Nephron progenitor cell (in vitro differentiated cells): ENCODE measurements around the gene ATF7.
A peak's percentile ranks its signal among the peaks of the same experiment; 100 is the strongest.

Source experiments
- DNase-seq: peaks from one replicate; pipeline ENCODE4 v3.0.0; 2021
- H3K27ac Mint-ChIP-seq: 2 replicates; pipeline ENCODE4 v1.8.0; 2021; ENCODE audit warnings: mild to moderate bottlenecking, moderate library complexity, mixed read lengths
- H3K27me3 Mint-ChIP-seq: 2 replicates; pipeline ENCODE4 v1.8.0; 2021; ENCODE audit warnings: mild to moderate bottlenecking, low read depth, mixed read lengths; ENCODE audit not compliant: poor library complexity
- H3K36me3 Mint-ChIP-seq: 2 replicates; pipeline ENCODE4 v1.8.0; 2021; ENCODE audit warnings: low read depth, mixed read lengths
- H3K4me1 Mint-ChIP-seq: 2 replicates; pipeline ENCODE4 v1.8.0; 2021; ENCODE audit warnings: mixed read lengths
- H3K4me3 Mint-ChIP-seq: 2 replicates; pipeline ENCODE4 v1.8.0; 2021; ENCODE audit warnings: mild to moderate bottlenecking, moderate library complexity, mixed read lengths
- H3K9me3 Mint-ChIP-seq: 2 replicates; pipeline ENCODE4 v1.8.0; 2021; ENCODE audit warnings: mild to moderate bottlenecking, moderate library complexity, mixed read lengths
- TF ChIP-seq, protein P1 (sequence below): fragments of 200-600 bp; sonication (generic); IDR thresholded peaks from 2 replicates; pipeline ENCODE4 v1.5.0; 2021; ENCODE audit warnings: antibody characterized with exemption

Gene ATF7

DNA sequence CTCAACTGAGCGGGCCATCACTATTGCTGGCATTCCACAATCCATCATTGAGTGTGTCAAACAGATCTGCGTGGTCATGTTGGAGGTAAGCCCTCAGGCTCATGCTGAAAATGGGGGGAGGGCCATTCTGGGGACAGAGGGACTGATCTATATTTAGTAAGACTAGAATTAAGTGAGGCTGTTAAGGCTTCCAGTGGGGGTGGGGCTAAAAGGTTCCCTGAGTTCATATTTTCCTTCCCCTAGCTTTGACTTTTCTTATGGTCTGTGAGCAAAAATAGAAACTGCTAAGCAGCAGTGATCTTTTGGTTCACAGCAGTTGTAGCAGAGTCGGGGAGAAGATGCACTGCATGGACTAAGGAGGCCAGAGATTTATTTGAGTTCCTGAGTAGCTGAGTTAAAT lies 165.1 kb downstream of the ATF7 start:
- Mint-ChIP-seq H3K27me3 (no peaks in the 10 kb centered on the region), H3K4me3 (no peak overlapping the region), H3K4me1 (peaks cover 48% of the 10 kb centered on the region), H3K9me3 (no peaks in the 10 kb centered on the region), H3K27ac (peak overlapping the region; percentile 14), H3K36me3 (peaks cover 77% of the 10 kb centered on the region)
- TF ChIP-seq, protein P1, sequence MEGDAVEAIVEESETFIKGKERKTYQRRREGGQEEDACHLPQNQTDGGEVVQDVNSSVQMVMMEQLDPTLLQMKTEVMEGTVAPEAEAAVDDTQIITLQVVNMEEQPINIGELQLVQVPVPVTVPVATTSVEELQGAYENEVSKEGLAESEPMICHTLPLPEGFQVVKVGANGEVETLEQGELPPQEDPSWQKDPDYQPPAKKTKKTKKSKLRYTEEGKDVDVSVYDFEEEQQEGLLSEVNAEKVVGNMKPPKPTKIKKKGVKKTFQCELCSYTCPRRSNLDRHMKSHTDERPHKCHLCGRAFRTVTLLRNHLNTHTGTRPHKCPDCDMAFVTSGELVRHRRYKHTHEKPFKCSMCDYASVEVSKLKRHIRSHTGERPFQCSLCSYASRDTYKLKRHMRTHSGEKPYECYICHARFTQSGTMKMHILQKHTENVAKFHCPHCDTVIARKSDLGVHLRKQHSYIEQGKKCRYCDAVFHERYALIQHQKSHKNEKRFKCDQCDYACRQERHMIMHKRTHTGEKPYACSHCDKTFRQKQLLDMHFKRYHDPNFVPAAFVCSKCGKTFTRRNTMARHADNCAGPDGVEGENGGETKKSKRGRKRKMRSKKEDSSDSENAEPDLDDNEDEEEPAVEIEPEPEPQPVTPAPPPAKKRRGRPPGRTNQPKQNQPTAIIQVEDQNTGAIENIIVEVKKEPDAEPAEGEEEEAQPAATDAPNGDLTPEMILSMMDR, result no peak
- DNase-seq, result no peak

DNA sequence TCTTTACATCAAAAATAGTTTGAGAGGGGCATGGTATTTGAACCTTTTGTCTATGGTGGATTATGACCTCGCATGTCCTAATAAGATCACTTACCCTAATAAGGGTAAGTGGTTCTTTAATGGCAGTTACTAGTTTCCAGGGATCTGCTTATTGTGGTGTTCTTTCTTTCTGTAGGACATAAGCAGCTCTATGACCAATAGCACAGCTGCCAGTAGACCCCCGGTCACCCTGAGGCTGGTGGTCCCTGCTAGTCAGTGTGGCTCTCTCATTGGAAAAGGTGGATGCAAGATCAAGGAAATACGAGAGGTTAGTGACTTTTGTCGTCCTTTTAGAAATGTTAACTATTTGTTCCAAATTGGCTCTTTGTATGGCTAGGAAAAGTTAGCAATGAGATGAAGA lies 167.1 kb downstream of the ATF7 start:
- no peaks in the 10 kb centered on the region for H3K9me3 Mint-ChIP-seq
- DNase-seq, result no peak
- peaks cover 58% of the 10 kb centered on the region for H3K4me1 Mint-ChIP-seq
- H3K27me3 Mint-ChIP-seq, result no peaks in the 10 kb centered on the region
- peak overlapping the region; percentile 88 for H3K27ac Mint-ChIP-seq
- peaks cover 85% of the 10 kb centered on the region for H3K36me3 Mint-ChIP-seq
- peak overlapping the region; percentile 9 for H3K4me3 Mint-ChIP-seq
- TF ChIP-seq, protein P1, result no peak
